Thyroid gland (tissue), 4 donors: ENCODE results near the gene FGGY.

Experiments used
- POLR2A ChIP-seq, 2 donors: fragments of 450-650 bp; IDR thresholded peaks; one replicate each; pipeline ENCODE4 v1.6.1; 2017; ENCODE audit warnings: antibody characterized with exemption in 2 of 2, mild to moderate bottlenecking in 2 of 2, moderate library complexity in 1 of 2
- TF ChIP-seq, protein P1 (sequence below), 6 experiments: fragments of 200-600 bp in 3 of 6; fragments of 450-650 bp in 3 of 6; sonication (generic) in 3 of 6; IDR thresholded peaks; one replicate each; pipeline ENCODE4 v1.5.1; 2016 to 2019; ENCODE audit warnings: antibody characterized with exemption in 6 of 6, mild to moderate bottlenecking in 2 of 6, inconsistent platforms in 1 of 6, moderate library complexity in 1 of 6

DNA sequence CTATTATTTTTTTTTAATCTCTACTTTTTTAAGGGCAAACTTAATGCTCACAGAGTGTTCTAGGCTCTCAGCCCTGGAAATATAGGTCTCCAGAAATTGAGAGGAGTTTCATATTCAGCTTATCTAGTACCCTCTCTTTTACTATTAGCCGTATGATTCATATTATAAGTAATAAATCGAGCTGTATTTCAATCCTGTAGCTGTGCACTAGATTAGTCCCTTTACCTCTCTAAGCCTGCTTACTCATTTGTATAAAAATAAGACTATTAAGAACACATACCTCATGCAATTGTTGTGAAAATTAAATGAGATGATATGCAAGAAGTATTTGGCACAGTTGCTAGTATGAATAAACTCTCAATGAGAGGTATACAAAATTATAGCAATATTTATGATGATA lies 389.7 kb downstream of the FGGY start:
- TF ChIP-seq, protein P1, sequence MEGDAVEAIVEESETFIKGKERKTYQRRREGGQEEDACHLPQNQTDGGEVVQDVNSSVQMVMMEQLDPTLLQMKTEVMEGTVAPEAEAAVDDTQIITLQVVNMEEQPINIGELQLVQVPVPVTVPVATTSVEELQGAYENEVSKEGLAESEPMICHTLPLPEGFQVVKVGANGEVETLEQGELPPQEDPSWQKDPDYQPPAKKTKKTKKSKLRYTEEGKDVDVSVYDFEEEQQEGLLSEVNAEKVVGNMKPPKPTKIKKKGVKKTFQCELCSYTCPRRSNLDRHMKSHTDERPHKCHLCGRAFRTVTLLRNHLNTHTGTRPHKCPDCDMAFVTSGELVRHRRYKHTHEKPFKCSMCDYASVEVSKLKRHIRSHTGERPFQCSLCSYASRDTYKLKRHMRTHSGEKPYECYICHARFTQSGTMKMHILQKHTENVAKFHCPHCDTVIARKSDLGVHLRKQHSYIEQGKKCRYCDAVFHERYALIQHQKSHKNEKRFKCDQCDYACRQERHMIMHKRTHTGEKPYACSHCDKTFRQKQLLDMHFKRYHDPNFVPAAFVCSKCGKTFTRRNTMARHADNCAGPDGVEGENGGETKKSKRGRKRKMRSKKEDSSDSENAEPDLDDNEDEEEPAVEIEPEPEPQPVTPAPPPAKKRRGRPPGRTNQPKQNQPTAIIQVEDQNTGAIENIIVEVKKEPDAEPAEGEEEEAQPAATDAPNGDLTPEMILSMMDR (IDR thresholded peaks at IDR 0.05) = no peak
- TF ChIP-seq POLR2A (IDR thresholded peaks at IDR 0.05) = no peak
